ENCODE measurements around the gene IFI27L2. TPM values are rescaled to one million over a fixed set of nuclear protein-coding genes. Genes with fewer than 3 reads are reported as not detected.
"Not testable (repeated sequence)": the region's sequence is repeated elsewhere in the genome, so short reads cannot be mapped to it uniquely, and the experiment has no call there.

IFI27L2 gene
- total RNA-seq, 2 donors from 2014 or later = 42.7 to 150 TPM

GRCh38 chr14:94161981-94162380 lies 32.6 kb upstream of the IFI27L2 start:
- no peak overlapping the region for H3K4me3 ChIP-seq
- H3K27ac ChIP-seq = no peak overlapping the region
- TF ChIP-seq CTCF (IDR thresholded peaks at IDR 0.05) = no peak
- ATAC-seq (ENCODE audit: insufficient number of reproducible peaks, low FRiP score, low read depth) = no peak
- DNase-seq (ENCODE audit: low spot score) = no peak
- H3K4me1 ChIP-seq (ENCODE audit: control insufficient read depth in 1 of 2, low read depth in 2 of 2) = no peaks in the 10 kb centered on the region
- no peaks in the 10 kb centered on the region for H3K36me3 ChIP-seq
- no peaks in the 10 kb centered on the region for H3K27me3 ChIP-seq (replicated peaks; ENCODE audit: insufficient read depth)
- H3K9me3 ChIP-seq = no peaks in the 10 kb centered on the region

GRCh38 chr14:94161058-94161457 lies 31.7 kb upstream of the IFI27L2 start:
- DNase-seq (ENCODE audit: low spot score) (no peak), ATAC-seq (ENCODE audit: insufficient number of reproducible peaks, low FRiP score, low read depth) (no peak)
- H3K4me1 ChIP-seq (ENCODE audit: control insufficient read depth in 1 of 2, low read depth in 2 of 2) = no peaks in the 10 kb centered on the region
- H3K27ac ChIP-seq = no peak overlapping the region
- H3K36me3 ChIP-seq = no peaks in the 10 kb centered on the region
- H3K4me3 ChIP-seq = no peak overlapping the region
- no peaks in the 10 kb centered on the region for H3K9me3 ChIP-seq
- no peaks in the 10 kb centered on the region for H3K27me3 ChIP-seq (replicated peaks; ENCODE audit: insufficient read depth)
- TF ChIP-seq CTCF (IDR thresholded peaks at IDR 0.05) = no peak

GRCh38 chr14:94158239-94158883 lies 29.0 kb upstream of the IFI27L2 start:
- ATAC-seq (ENCODE audit: insufficient number of reproducible peaks, low FRiP score, low read depth) (no peak), DNase-seq (ENCODE audit: low spot score) (no peak)
- H3K4me3 ChIP-seq = no peak overlapping the region
- no peaks in the 10 kb centered on the region for H3K9me3 ChIP-seq
- no peak for TF ChIP-seq CTCF (IDR thresholded peaks at IDR 0.05)
- no peaks in the 10 kb centered on the region for H3K4me1 ChIP-seq (ENCODE audit: control insufficient read depth in 1 of 2, low read depth in 2 of 2)
- H3K27me3 ChIP-seq (replicated peaks; ENCODE audit: insufficient read depth) = no peaks in the 10 kb centered on the region
- H3K27ac ChIP-seq = no peak overlapping the region
- no peaks in the 10 kb centered on the region for H3K36me3 ChIP-seq

GRCh38 chr14:94157197-94157596 lies 27.8 kb upstream of the IFI27L2 start:
- Histone ChIP-seq H3K27ac (no peak overlapping the region), H3K4me3 (no peak overlapping the region), H3K36me3 (no peaks in the 10 kb centered on the region), H3K9me3 (no peaks in the 10 kb centered on the region), H3K4me1 (ENCODE audit: control insufficient read depth in 1 of 2, low read depth in 2 of 2) (no peaks in the 10 kb centered on the region), H3K27me3 (replicated peaks; ENCODE audit: insufficient read depth) (no peaks in the 10 kb centered on the region)
- no peak for DNase-seq (ENCODE audit: low spot score)
- TF ChIP-seq CTCF (IDR thresholded peaks at IDR 0.05) = no peak
- ATAC-seq (ENCODE audit: insufficient number of reproducible peaks, low FRiP score, low read depth) = no peak

- not testable (repeated sequence) for ATAC-seq (ENCODE audit: insufficient number of reproducible peaks, low FRiP score, low read depth); H3K36me3 ChIP-seq; H3K9me3 ChIP-seq; H3K4me3 ChIP-seq; DNase-seq (ENCODE audit: low spot score); H3K4me1 ChIP-seq (ENCODE audit: control insufficient read depth in 1 of 2, low read depth in 2 of 2); H3K27ac ChIP-seq; H3K27me3 ChIP-seq (replicated peaks; ENCODE audit: insufficient read depth)
Measured at GRCh38 chr14:94156143-94156542, 26.7 kb upstream of the IFI27L2 start.

GRCh38 chr14:94153750-94154342 lies 24.4 kb upstream of the IFI27L2 start:
- DNase-seq (ENCODE audit: low spot score) (no peak), ATAC-seq (ENCODE audit: insufficient number of reproducible peaks, low FRiP score, low read depth) (no peak)
- H3K36me3 ChIP-seq = no peaks in the 10 kb centered on the region
- no peaks in the 10 kb centered on the region for H3K4me1 ChIP-seq (ENCODE audit: control insufficient read depth in 1 of 2, low read depth in 2 of 2)
- H3K27ac ChIP-seq = no peak overlapping the region
- TF ChIP-seq CTCF (IDR thresholded peaks at IDR 0.05) = no peak
- H3K4me3 ChIP-seq = no peak overlapping the region
- H3K9me3 ChIP-seq = no peaks in the 10 kb centered on the region
- no peaks in the 10 kb centered on the region for H3K27me3 ChIP-seq (replicated peaks; ENCODE audit: insufficient read depth)

Measured in thoracic aorta (tissue), 2 donors.